ENCODE measurements around the gene BPIFB4.

Gene BPIFB4

GRCh38 chr20:33034115-33034514 lies 45.3 kb upstream of the BPIFB4 start:
- no peak for DNase-seq (ENCODE audit: low read depth)
- TF ChIP-seq, protein P1, sequence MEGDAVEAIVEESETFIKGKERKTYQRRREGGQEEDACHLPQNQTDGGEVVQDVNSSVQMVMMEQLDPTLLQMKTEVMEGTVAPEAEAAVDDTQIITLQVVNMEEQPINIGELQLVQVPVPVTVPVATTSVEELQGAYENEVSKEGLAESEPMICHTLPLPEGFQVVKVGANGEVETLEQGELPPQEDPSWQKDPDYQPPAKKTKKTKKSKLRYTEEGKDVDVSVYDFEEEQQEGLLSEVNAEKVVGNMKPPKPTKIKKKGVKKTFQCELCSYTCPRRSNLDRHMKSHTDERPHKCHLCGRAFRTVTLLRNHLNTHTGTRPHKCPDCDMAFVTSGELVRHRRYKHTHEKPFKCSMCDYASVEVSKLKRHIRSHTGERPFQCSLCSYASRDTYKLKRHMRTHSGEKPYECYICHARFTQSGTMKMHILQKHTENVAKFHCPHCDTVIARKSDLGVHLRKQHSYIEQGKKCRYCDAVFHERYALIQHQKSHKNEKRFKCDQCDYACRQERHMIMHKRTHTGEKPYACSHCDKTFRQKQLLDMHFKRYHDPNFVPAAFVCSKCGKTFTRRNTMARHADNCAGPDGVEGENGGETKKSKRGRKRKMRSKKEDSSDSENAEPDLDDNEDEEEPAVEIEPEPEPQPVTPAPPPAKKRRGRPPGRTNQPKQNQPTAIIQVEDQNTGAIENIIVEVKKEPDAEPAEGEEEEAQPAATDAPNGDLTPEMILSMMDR (IDR thresholded peaks at IDR 0.05; ENCODE audit: low read depth, low read length) = no peak
- TF ChIP-seq POLR2A (IDR thresholded peaks at IDR 0.05; ENCODE audit: extremely low read depth, insufficient read length) = no peak
- TF ChIP-seq MYC (IDR thresholded peaks at IDR 0.05; ENCODE audit: low read depth, low read length) = no peak
- TF ChIP-seq, protein P2, sequence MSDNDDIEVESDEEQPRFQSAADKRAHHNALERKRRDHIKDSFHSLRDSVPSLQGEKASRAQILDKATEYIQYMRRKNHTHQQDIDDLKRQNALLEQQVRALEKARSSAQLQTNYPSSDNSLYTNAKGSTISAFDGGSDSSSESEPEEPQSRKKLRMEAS (IDR thresholded peaks at IDR 0.05; ENCODE audit: low read depth, low read length) = no peak
- H3K4me3 ChIP-seq (ENCODE audit: low read depth, low read length) = no peak overlapping the region

- DNase-seq (ENCODE audit: low read depth) = no peak
- H3K4me3 ChIP-seq (ENCODE audit: low read depth, low read length) = no peak overlapping the region
- no peak for TF ChIP-seq POLR2A (IDR thresholded peaks at IDR 0.05; ENCODE audit: extremely low read depth, insufficient read length)
- TF ChIP-seq, protein P2 (IDR thresholded peaks at IDR 0.05; ENCODE audit: low read depth, low read length) = no peak
- TF ChIP-seq, protein P1 (IDR thresholded peaks at IDR 0.05; ENCODE audit: low read depth, low read length) = no peak
- TF ChIP-seq MYC (IDR thresholded peaks at IDR 0.05; ENCODE audit: low read depth, low read length) = no peak
Observed at GRCh38 chr20:33034901-33035492, 44.4 kb upstream of the BPIFB4 start.

- TF ChIP-seq MYC (IDR thresholded peaks at IDR 0.05; ENCODE audit: low read depth, low read length) (no peak), POLR2A (IDR thresholded peaks at IDR 0.05; ENCODE audit: extremely low read depth, insufficient read length) (no peak)
- TF ChIP-seq, protein P1 (IDR thresholded peaks at IDR 0.05; ENCODE audit: low read depth, low read length) = no peak
- TF ChIP-seq, protein P2 (IDR thresholded peaks at IDR 0.05; ENCODE audit: low read depth, low read length) = no peak
- no peak overlapping the region for H3K4me3 ChIP-seq (ENCODE audit: low read depth, low read length)
- DNase-seq (ENCODE audit: low read depth) = no peak
Observed at GRCh38 chr20:33037456-33037855, 42.0 kb upstream of the BPIFB4 start.

DNA sequence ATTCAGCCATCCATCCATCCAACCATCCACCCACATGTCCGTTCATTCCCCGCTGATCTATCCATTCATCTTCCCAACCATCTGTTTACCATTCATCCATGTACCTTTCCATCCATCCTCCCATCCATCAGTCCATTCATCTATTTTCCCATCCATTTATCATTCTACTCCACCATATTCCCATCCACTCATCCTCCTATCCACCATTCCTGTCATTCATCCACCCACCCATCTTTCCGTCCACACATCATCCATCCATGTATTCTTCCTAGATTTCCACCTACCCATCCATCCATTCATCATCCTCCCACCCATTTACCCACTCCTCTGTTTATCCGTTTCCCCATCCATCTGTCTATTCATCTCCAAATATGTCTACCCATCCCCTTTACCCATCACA lies 41.2 kb upstream of the BPIFB4 start:
- H3K4me3 ChIP-seq (ENCODE audit: low read depth, low read length) = no peak overlapping the region
- TF ChIP-seq, protein P1 (IDR thresholded peaks at IDR 0.05; ENCODE audit: low read depth, low read length) = no peak
- TF ChIP-seq MYC (IDR thresholded peaks at IDR 0.05; ENCODE audit: low read depth, low read length) (no peak), POLR2A (IDR thresholded peaks at IDR 0.05; ENCODE audit: extremely low read depth, insufficient read length) (no peak)
- TF ChIP-seq, protein P2 (IDR thresholded peaks at IDR 0.05; ENCODE audit: low read depth, low read length) = no peak
- DNase-seq (ENCODE audit: low read depth) = no peak

DNA sequence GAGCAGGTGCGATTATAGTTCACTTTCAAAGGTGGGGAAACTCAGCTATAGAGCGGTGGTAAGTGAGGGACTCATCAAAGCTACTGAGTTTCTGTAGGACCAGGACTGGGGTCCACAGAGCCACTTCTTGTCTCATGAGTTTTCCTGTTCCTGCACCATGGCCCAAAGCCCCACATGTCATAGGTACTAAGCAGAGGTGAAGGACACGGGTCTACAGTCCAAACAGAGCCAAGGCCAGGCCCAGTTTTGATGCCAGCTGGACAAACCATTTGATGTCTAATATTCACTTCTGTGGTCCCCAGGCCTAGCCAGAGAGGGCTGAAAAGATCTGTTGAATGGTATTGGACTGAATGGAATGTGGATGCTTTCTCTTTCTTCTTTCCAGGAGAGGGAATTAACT lies 37.0 kb upstream of the BPIFB4 start:
- H3K4me3 ChIP-seq (ENCODE audit: low read depth, low read length) = no peak overlapping the region
- TF ChIP-seq, protein P2 (IDR thresholded peaks at IDR 0.05; ENCODE audit: low read depth, low read length) = no peak
- TF ChIP-seq MYC (IDR thresholded peaks at IDR 0.05; ENCODE audit: low read depth, low read length) = no peak
- no peak for TF ChIP-seq POLR2A (IDR thresholded peaks at IDR 0.05; ENCODE audit: extremely low read depth, insufficient read length)
- TF ChIP-seq, protein P1 (IDR thresholded peaks at IDR 0.05; ENCODE audit: low read depth, low read length) = no peak
- DNase-seq (ENCODE audit: low read depth) = no peak
